ENCODE data around the gene CALM3.

DNA sequence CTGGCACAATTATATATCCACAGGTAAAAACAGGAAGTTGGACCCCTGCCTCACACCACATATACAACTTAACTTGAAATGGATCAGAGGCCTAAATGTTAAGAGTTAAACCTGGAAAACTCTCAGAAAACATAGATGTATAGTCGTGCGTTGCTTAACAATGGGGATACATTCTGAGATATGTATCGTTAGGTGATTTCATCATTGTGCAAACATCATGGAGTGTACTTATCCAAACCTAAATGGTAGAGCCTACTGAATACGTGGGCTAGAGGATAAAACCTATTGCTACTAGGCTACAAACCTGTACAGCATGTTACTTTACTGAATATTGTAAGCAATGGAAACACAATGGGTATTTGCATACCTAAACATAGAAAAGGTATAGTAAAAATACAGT, 14.8 kb upstream of the CALM3 start:
- TF ChIP-seq, protein P1, sequence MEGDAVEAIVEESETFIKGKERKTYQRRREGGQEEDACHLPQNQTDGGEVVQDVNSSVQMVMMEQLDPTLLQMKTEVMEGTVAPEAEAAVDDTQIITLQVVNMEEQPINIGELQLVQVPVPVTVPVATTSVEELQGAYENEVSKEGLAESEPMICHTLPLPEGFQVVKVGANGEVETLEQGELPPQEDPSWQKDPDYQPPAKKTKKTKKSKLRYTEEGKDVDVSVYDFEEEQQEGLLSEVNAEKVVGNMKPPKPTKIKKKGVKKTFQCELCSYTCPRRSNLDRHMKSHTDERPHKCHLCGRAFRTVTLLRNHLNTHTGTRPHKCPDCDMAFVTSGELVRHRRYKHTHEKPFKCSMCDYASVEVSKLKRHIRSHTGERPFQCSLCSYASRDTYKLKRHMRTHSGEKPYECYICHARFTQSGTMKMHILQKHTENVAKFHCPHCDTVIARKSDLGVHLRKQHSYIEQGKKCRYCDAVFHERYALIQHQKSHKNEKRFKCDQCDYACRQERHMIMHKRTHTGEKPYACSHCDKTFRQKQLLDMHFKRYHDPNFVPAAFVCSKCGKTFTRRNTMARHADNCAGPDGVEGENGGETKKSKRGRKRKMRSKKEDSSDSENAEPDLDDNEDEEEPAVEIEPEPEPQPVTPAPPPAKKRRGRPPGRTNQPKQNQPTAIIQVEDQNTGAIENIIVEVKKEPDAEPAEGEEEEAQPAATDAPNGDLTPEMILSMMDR (optimal IDR thresholded peaks at IDR 0.05 in 1 of 3, IDR thresholded peaks at IDR 0.05 in 1 of 3, conservative IDR thresholded peaks at IDR 0.05 in 1 of 3; ENCODE audit: extremely low read depth in 1 of 3, insufficient read depth in 2 of 3, low read length in 3 of 3), result no peak
- no peak for TF ChIP-seq EZH2 (IDR thresholded peaks at IDR 0.05; ENCODE audit: low read length)
